Femur (tissue), 1 donor: Measurements from ENCODE around the gene HCFC1R1.
A peak's percentile ranks its signal among the peaks of the same experiment; 100 is the strongest.

Experiments used
- DNase-seq: peaks from one replicate; pipeline ENCODE4 v3.0.0-alpha.2; 2017

HCFC1R1 gene

GRCh38 chr16:3030222-3031212 lies 6.8 kb upstream of the HCFC1R1 start:
- no peak for DNase-seq

GRCh38 chr16:3029491-3030221 lies 5.9 kb upstream of the HCFC1R1 start:
- DNase-seq, result no peak

GRCh38 chr16:3028716-3029319 lies 5.1 kb upstream of the HCFC1R1 start:
- DNase-seq, result no peak

GRCh38 chr16:3027983-3028715 lies 4.4 kb upstream of the HCFC1R1 start:
- DNase-seq, result peak; percentile 86

GRCh38 chr16:3027489-3027795 lies 3.7 kb upstream of the HCFC1R1 start:
- DNase-seq, result no peak

- no peak for DNase-seq
These were observed 3.1 kb upstream of the HCFC1R1 start for GRCh38 chr16:3026609-3027488.

GRCh38 chr16:3026003-3026378 lies 2.2 kb upstream of the HCFC1R1 start:
- no peak for DNase-seq

GRCh38 chr16:3025032-3026002 lies 1.6 kb upstream of the HCFC1R1 start:
- no peak for DNase-seq

- peak; percentile 79 for DNase-seq
These were observed 400 bp downstream of the HCFC1R1 start for GRCh38 chr16:3023415-3023668.

GRCh38 chr16:3022684-3023414 lies 893 bp downstream of the HCFC1R1 start:
- no peak for DNase-seq

GRCh38 chr16:3022208-3022683 lies 1.5 kb downstream of the HCFC1R1 start:
- DNase-seq, result peak; percentile 94

- DNase-seq, result peak; percentile 88
These were observed 2.1 kb downstream of the HCFC1R1 start for GRCh38 chr16:3021449-3022207.

GRCh38 chr16:3020604-3021448 lies 2.9 kb downstream of the HCFC1R1 start:
- DNase-seq, result peak; percentile 83

- DNase-seq, result peak; percentile 87
These were observed 3.5 kb downstream of the HCFC1R1 start, which contains the start of gene TNFRSF12A for GRCh38 chr16:3020247-3020603. TSS of gene TNFRSF12A (plus strand) at chr16:3020368. CDS start at chr16:3020398, 30 bp downstream.

- DNase-seq, result no peak
These were observed 4.0 kb downstream of the HCFC1R1 start for GRCh38 chr16:3019594-3020246.

GRCh38 chr16:3017794-3018506 lies 5.8 kb downstream of the HCFC1R1 start, which contains the start of gene CLDN6:
TSS of gene CLDN6 (minus strand) at chr16:3018183. CDS start at chr16:3016021, 2,162 bp downstream.
- DNase-seq, result no peak

GRCh38 chr16:3017344-3017743 lies 6.4 kb downstream of the HCFC1R1 start:
- DNase-seq, result no peak
